ENCODE measurements around the gene TPT1. TPM values are rescaled to one million over a fixed set of nuclear protein-coding genes. Genes with fewer than 3 reads are reported as not detected.

The TPT1 gene
- total RNA-seq, 1 experiment from 2014 or later, result 1,060 TPM

- DNase-seq, result no peak
- Histone ChIP-seq H3K36me3 (replicated peaks; ENCODE audit: control insufficient read depth, insufficient read depth, low read length) (no peaks in the 10 kb centered on the region), H3K4me3 (ENCODE audit: insufficient read depth, low read depth, low read length) (no peak overlapping the region), H3K27me3 (ENCODE audit: control insufficient read depth, insufficient read depth, low read length) (no peaks in the 10 kb centered on the region)
Observed at GRCh38 chr13:45295536-45295935, 45.4 kb downstream of the TPT1 start.

DNA sequence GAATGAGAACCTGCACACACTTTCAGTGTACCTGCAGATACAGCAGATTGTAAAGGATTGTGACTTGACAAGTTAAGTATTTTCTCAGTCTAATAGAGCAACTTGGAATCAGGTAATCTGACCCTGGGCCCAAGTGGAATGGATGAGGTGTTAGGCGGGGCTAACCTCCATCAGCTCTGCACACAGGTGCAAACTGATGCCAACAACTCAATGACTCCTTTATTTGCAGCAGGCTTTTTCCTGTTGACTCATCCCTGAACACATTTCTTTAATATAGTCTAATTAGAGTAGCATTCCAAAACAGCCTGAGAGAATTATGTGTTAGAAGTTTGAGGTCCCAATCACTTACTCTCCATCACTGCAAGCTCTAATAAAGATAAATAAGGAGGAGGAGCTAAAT lies 48.8 kb downstream of the TPT1 start:
- Histone ChIP-seq H3K4me3 (ENCODE audit: insufficient read depth, low read depth, low read length) (no peak overlapping the region), H3K27me3 (ENCODE audit: control insufficient read depth, insufficient read depth, low read length) (no peaks in the 10 kb centered on the region), H3K36me3 (replicated peaks; ENCODE audit: control insufficient read depth, insufficient read depth, low read length) (no peaks in the 10 kb centered on the region)
- DNase-seq, result no peak

DNA sequence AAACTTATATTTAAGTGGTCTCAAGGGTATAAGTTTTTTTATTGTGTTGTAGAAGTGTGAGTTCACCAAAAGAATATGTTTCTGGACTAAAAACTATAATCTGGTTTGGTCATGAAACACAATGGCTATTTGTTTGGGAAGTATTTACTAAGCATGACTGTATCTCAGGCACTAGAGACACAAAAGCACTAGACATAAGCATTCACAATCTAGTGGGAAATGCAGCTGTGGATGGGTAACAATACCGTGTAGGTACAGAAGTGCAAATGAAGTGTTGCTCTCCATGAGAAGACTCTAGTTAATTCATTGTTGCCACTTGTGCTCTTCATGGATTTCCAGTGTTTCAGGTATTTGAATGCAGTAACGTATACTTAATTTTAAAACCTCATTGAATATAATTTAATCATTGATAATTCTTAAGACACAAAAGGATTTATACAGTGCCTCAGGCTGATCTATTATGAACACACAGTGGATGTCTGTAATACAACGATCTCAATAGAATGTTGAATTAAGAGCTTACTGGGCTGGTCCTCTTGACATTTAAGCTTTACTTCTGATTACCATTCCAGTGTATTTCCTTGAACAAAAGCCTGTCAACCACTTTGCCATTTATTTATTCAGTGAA lies 50.9 kb downstream of the TPT1 start:
- H3K4me3 ChIP-seq (ENCODE audit: insufficient read depth, low read depth, low read length), result no peak overlapping the region
- no peaks in the 10 kb centered on the region for H3K36me3 ChIP-seq (replicated peaks; ENCODE audit: control insufficient read depth, insufficient read depth, low read length)
- H3K27me3 ChIP-seq (ENCODE audit: control insufficient read depth, insufficient read depth, low read length), result no peaks in the 10 kb centered on the region
- DNase-seq, result no peak

Other genes with a start within 250 kb of the TPT1 start
- gene GTF2F2, start 220.7 kb downstream of the TPT1 start, total RNA-seq (2014; rRNA removed; shearing (Covaris generic)), result 30.6 and 40.8 TPM in 2 replicates
- not detected in 2 replicates for gene KCTD4, start 140.1 kb downstream of the TPT1 start, total RNA-seq (2014; rRNA removed; shearing (Covaris generic))
- 1.0 and 2.2 TPM in 2 replicates for gene SLC25A30, start 77.2 kb upstream of the TPT1 start, total RNA-seq (2014; rRNA removed; shearing (Covaris generic))
- 17.7 and 30.7 TPM in 2 replicates for gene COG3, start 123.8 kb upstream of the TPT1 start, total RNA-seq (2014; rRNA removed; shearing (Covaris generic))